Cerebellar cortex (tissue), 1 donor: ENCODE results near the gene RRAS2.
"Not testable (repeated sequence)": the region's sequence is repeated elsewhere in the genome, so short reads cannot be mapped to it uniquely, and the experiment has no call there.

ENCODE experiments used
- DNase-seq: peaks from one replicate; pipeline ENCODE4 v3.0.0-alpha.2; 2015; ENCODE audit warnings: low spot score

RRAS2 gene

GRCh38 chr11:14306481-14306880 lies 52.5 kb downstream of the RRAS2 start:
- DNase-seq = no peak

- DNase-seq = no peak
These were observed 53.3 kb downstream of the RRAS2 start for GRCh38 chr11:14305649-14306048.

GRCh38 chr11:14304601-14305000 lies 54.4 kb downstream of the RRAS2 start:
- DNase-seq = no peak

- DNase-seq = peak; percentile 87
These were observed 58.2 kb downstream of the RRAS2 start for GRCh38 chr11:14300661-14301304.

- DNase-seq = no peak
These were observed 59.1 kb downstream of the RRAS2 start for GRCh38 chr11:14299921-14300320.

- no peak for DNase-seq
These were observed 68.6 kb downstream of the RRAS2 start for GRCh38 chr11:14290422-14290821.

- no peak for DNase-seq
These were observed 70.6 kb downstream of the RRAS2 start for GRCh38 chr11:14288189-14288935.

GRCh38 chr11:14278869-14279268 lies 80.1 kb downstream of the RRAS2 start:
- not testable (repeated sequence) for DNase-seq

GRCh38 chr11:14275076-14275475 lies 83.9 kb downstream of the RRAS2 start:
- DNase-seq = no peak

GRCh38 chr11:14273895-14274294 lies 85.1 kb downstream of the RRAS2 start:
- no peak for DNase-seq

- DNase-seq = no peak
These were observed 88.1 kb downstream of the RRAS2 start for GRCh38 chr11:14270690-14271542.

GRCh38 chr11:14269692-14270573 lies 89.0 kb downstream of the RRAS2 start:
- DNase-seq = no peak

GRCh38 chr11:14267861-14268635 lies 90.9 kb downstream of the RRAS2 start:
- no peak for DNase-seq

GRCh38 chr11:14266622-14267021 lies 92.4 kb downstream of the RRAS2 start:
- no peak for DNase-seq

GRCh38 chr11:14264966-14265365 lies 94.0 kb downstream of the RRAS2 start:
- no peak for DNase-seq

- no peak for DNase-seq
These were observed 96.6 kb downstream of the RRAS2 start for GRCh38 chr11:14262271-14262846.

GRCh38 chr11:14261066-14261465 lies 97.9 kb downstream of the RRAS2 start:
- no peak for DNase-seq

GRCh38 chr11:14259878-14260277 lies 99.1 kb downstream of the RRAS2 start:
- no peak for DNase-seq

- no peak for DNase-seq
These were observed 99.7 kb downstream of the RRAS2 start for GRCh38 chr11:14259186-14259784.
